ENCODE data around the gene COX7B. TPM values are rescaled to one million over a fixed set of nuclear protein-coding genes. Genes with fewer than 3 reads are reported as not detected.

Gene COX7B
- polyA plus RNA-seq, 3 donors: 444 to 560 (median 526) TPM

GRCh38 chrX:77922787-77923186 lies 23.5 kb downstream of the COX7B start:
- peaks cover 15 to 19% of the 10 kb centered on the region in 2 donors for H3K4me1 ChIP-seq (ENCODE audit: control insufficient read depth in 1 of 2, insufficient read depth in 2 of 2, low read length in 2 of 2)
- no peak overlapping the region for H3K4me3 ChIP-seq (replicated peaks in 1 of 3; ENCODE audit: low read depth in 2 of 3, low read length in 3 of 3)
- H3K27me3 ChIP-seq (ENCODE audit: control insufficient read depth in 2 of 2, insufficient read depth in 2 of 2, low read length in 2 of 2): no peaks in the 10 kb centered on the region
- peaks cover 1 to 2% of the 10 kb centered on the region in 2 donors for H3K36me3 Mint-ChIP-seq
- intact Hi-C loops (cut with micrococcal nuclease): no loop called here
- H4K20me1 ChIP-seq (ENCODE audit: insufficient read depth, low read length): no peaks in the 10 kb centered on the region
- H3K4me2 ChIP-seq (replicated peaks; ENCODE audit: extremely low read depth, low read length, poor library complexity, severe bottlenecking): no peak overlapping the region
- H3K4me1 Mint-ChIP-seq: peaks cover 24% of the 10 kb centered on the region
- no peaks in the 10 kb centered on the region for H3K36me3 ChIP-seq (replicated peaks in 1 of 2; ENCODE audit: control insufficient read depth in 1 of 2, insufficient read depth in 2 of 2, low read length in 2 of 2)
- no peak overlapping the region for H3K9ac ChIP-seq (ENCODE audit: insufficient read depth, low read length, poor library complexity, severe bottlenecking)
- H2AFZ ChIP-seq (ENCODE audit: insufficient read depth, low read depth, low read length, poor library complexity, severe bottlenecking): no peak overlapping the region
- H3K27me3 Mint-ChIP-seq (ENCODE audit: low read depth in 3 of 3): no peaks in the 10 kb centered on the region
- H3K27ac ChIP-seq (ENCODE audit: low read depth in 1 of 2, low read length in 2 of 2): no peak overlapping the region
- H3K4me3 Mint-ChIP-seq: no peak overlapping the region
- no peak overlapping the region for H3K27ac Mint-ChIP-seq
- no peaks in the 10 kb centered on the region for H3K9me3 ChIP-seq (replicated peaks in 1 of 2; ENCODE audit: control insufficient read depth in 1 of 2, insufficient read depth in 1 of 2, low read length in 2 of 2)
- peaks cover 0 to 1% (median 0%) of the 10 kb centered on the region in 7 donors for H3K9me3 Mint-ChIP-seq
- TF ChIP-seq, protein P1, sequence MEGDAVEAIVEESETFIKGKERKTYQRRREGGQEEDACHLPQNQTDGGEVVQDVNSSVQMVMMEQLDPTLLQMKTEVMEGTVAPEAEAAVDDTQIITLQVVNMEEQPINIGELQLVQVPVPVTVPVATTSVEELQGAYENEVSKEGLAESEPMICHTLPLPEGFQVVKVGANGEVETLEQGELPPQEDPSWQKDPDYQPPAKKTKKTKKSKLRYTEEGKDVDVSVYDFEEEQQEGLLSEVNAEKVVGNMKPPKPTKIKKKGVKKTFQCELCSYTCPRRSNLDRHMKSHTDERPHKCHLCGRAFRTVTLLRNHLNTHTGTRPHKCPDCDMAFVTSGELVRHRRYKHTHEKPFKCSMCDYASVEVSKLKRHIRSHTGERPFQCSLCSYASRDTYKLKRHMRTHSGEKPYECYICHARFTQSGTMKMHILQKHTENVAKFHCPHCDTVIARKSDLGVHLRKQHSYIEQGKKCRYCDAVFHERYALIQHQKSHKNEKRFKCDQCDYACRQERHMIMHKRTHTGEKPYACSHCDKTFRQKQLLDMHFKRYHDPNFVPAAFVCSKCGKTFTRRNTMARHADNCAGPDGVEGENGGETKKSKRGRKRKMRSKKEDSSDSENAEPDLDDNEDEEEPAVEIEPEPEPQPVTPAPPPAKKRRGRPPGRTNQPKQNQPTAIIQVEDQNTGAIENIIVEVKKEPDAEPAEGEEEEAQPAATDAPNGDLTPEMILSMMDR (IDR thresholded peaks at IDR 0.05): no peak
- DNase-seq: no peak
- peaks cover 15% of the 10 kb centered on the region for H3K79me2 ChIP-seq (ENCODE audit: insufficient read depth, low read length)

GRCh38 chrX:77924320-77924859 lies 25.1 kb downstream of the COX7B start:
- no peaks in the 10 kb centered on the region for H3K27me3 ChIP-seq (ENCODE audit: control insufficient read depth in 2 of 2, insufficient read depth in 2 of 2, low read length in 2 of 2)
- peaks cover 15% of the 10 kb centered on the region for H3K79me2 ChIP-seq (ENCODE audit: insufficient read depth, low read length)
- H3K36me3 Mint-ChIP-seq: peaks cover 2 to 3% of the 10 kb centered on the region in 2 donors
- peaks cover 10% of the 10 kb centered on the region for H3K4me1 Mint-ChIP-seq
- no peak overlapping the region for H3K4me2 ChIP-seq (replicated peaks; ENCODE audit: extremely low read depth, low read length, poor library complexity, severe bottlenecking)
- H3K4me3 Mint-ChIP-seq: no peak overlapping the region
- H3K9ac ChIP-seq (ENCODE audit: insufficient read depth, low read length, poor library complexity, severe bottlenecking): no peak overlapping the region
- WGBS (ENCODE audit: insufficient coverage): no CpG with 5 or more reads among the region's 8 CpGs
- no peak for DNase-seq
- H3K27ac ChIP-seq (ENCODE audit: low read depth in 1 of 2, low read length in 2 of 2): no peak overlapping the region
- no peak overlapping the region for H2AFZ ChIP-seq (ENCODE audit: insufficient read depth, low read depth, low read length, poor library complexity, severe bottlenecking)
- H3K27me3 Mint-ChIP-seq (ENCODE audit: low read depth in 3 of 3): peaks cover 0 to 3% (median 0%) of the 10 kb centered on the region in 3 donors
- H3K4me1 ChIP-seq (ENCODE audit: control insufficient read depth in 1 of 2, insufficient read depth in 2 of 2, low read length in 2 of 2): peaks cover under 1 to 6% of the 10 kb centered on the region in 2 donors
- H3K9me3 Mint-ChIP-seq: peaks cover 0 to 1% (median 0%) of the 10 kb centered on the region in 7 donors
- TF ChIP-seq, protein P1 (IDR thresholded peaks at IDR 0.05): no peak
- no peak overlapping the region for H3K27ac Mint-ChIP-seq
- no peaks in the 10 kb centered on the region for H3K9me3 ChIP-seq (replicated peaks in 1 of 2; ENCODE audit: control insufficient read depth in 1 of 2, insufficient read depth in 1 of 2, low read length in 2 of 2)
- H3K36me3 ChIP-seq (replicated peaks in 1 of 2; ENCODE audit: control insufficient read depth in 1 of 2, insufficient read depth in 2 of 2, low read length in 2 of 2): no peaks in the 10 kb centered on the region
- H4K20me1 ChIP-seq (ENCODE audit: insufficient read depth, low read length): no peaks in the 10 kb centered on the region
- H3K4me3 ChIP-seq (replicated peaks in 1 of 3; ENCODE audit: low read depth in 2 of 3, low read length in 3 of 3): no peak overlapping the region
- intact Hi-C loops (cut with micrococcal nuclease): no loop called here
